Measurements from ENCODE around the gene NR2F6.

DNA sequence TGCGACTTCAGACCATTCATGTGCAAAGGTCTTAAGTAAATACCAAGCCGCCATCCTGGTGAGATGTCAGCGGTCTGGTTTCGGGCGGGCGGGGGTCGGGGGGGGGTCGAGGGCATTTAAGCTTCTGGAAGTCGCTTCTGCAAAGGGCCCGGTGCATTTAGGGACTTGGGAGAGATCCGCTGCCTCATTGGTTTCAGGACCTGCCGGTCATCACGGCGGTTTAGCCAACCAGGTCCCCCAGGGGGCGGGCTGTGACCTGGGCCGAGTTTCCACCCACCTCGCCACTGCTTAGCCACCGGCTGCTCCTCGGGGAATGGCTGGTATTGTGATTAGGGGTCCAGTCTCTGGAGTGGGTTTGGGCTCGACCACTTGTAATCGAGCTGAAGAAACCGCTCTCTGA is 43.8 kb upstream of the NR2F6 start:
- TF ChIP-seq, protein P1, sequence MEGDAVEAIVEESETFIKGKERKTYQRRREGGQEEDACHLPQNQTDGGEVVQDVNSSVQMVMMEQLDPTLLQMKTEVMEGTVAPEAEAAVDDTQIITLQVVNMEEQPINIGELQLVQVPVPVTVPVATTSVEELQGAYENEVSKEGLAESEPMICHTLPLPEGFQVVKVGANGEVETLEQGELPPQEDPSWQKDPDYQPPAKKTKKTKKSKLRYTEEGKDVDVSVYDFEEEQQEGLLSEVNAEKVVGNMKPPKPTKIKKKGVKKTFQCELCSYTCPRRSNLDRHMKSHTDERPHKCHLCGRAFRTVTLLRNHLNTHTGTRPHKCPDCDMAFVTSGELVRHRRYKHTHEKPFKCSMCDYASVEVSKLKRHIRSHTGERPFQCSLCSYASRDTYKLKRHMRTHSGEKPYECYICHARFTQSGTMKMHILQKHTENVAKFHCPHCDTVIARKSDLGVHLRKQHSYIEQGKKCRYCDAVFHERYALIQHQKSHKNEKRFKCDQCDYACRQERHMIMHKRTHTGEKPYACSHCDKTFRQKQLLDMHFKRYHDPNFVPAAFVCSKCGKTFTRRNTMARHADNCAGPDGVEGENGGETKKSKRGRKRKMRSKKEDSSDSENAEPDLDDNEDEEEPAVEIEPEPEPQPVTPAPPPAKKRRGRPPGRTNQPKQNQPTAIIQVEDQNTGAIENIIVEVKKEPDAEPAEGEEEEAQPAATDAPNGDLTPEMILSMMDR (IDR thresholded peaks at IDR 0.05; ENCODE audit: insufficient read depth, low read depth, low read length): no peak
- TF ChIP-seq EZH2 (IDR thresholded peaks at IDR 0.05; ENCODE audit: insufficient read depth, low read length): no peak

All from astrocyte (in vitro differentiated cells and primary cell).